ENCODE results near the gene PCDHGC4.

DNA sequence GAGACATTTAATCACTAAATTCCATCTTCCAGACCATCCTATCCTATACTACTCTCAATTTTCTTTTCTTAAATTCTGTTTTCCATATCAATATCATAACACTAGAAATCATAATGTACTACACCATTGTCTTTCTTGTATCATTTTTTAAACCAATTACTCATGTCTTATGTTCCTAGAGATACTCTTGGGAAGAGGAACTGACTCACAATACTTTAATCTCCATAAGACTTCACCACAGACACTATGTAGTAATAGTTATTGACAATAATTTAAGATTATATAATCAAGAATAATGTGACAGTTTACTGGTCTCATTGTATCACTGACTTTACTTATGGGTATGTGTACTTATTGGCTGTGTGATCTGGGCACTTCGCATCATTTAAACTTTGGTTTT is 47.9 kb downstream of the PCDHGC4 start:
- TF ChIP-seq POLR2A (IDR thresholded peaks at IDR 0.05; ENCODE audit: low read length) (no peak), GATA1 (IDR thresholded peaks at IDR 0.05; ENCODE audit: low read depth, low read length) (no peak)
